Epidermal melanocyte (primary cell): ENCODE data around the gene TSSC4.
"Not testable (repeated sequence)": the region's sequence is repeated elsewhere in the genome, so short reads cannot be mapped to it uniquely, and the experiment has no call there.

Experiments used
- DNase-seq: peaks from one replicate; pipeline ENCODE4 v3.0.0; 2011; ENCODE audit warnings: low spot score; ENCODE audit not compliant: insufficient read length

Gene TSSC4

DNA sequence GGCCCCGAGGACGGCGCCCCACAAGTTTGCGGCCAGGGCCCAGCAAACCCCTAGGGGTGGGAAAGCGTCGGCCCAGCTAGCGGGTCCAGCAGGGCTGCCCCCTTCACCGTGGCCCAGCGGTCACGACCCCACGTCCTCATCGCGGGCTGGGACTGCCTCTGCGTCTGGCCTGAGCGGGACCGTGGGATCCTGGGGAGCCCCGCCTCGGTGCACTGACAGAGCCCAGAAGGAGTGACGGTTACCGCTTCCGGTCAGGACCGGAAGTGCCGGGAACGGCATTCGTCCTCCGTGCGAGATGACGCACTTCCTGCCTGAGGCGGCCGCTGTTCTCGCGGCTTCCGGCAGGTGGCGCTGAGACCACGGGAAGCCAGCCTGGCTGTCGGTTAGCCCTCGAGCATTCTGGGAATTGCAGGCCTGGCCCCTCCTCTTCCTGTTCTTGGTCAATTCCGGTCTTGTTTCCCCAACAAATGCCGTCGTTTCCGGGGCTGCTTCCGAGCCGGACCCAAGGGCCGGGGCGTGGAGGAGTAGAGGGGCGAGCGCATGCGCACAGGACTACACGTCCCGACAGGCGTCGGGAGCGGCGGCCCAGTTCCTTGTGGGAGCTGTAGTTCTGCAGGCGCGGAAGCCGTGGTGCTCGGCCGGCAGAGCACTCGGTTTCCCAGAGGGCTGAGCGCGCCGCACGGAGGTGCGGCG, at the start of gene TSSC4:
Gene TSSC4, plus strand, starts transcription at position 682 of the 693 bp plus-strand sequence. CDS start 1,884 bp downstream, outside the sequence.
- DNase-seq: peak; percentile 100

DNA sequence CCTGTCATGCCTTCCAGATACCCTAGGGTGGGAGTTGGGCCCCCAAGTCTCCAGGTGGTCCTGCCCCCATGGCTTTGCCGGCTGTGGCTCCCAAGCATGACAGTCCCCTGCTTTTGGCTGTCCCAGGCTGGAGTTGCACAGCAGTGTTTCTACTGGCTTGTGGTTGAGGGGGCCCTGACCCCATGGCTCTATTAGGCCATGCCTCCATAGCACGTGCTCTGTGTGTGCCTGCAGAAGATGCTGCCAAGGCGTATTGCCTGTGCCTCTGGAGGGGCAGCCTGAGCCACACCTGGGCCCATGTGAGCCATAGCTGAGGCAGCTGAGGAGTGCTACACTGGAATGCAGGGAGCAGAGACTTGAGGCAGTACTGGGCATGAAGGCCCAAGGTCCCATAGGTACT, 48.8 kb upstream of the TSSC4 start:
- DNase-seq: no peak

- DNase-seq: no peak
Measured at GRCh38 chr11:2352420-2352819, 48.1 kb upstream of the TSSC4 start.

DNA sequence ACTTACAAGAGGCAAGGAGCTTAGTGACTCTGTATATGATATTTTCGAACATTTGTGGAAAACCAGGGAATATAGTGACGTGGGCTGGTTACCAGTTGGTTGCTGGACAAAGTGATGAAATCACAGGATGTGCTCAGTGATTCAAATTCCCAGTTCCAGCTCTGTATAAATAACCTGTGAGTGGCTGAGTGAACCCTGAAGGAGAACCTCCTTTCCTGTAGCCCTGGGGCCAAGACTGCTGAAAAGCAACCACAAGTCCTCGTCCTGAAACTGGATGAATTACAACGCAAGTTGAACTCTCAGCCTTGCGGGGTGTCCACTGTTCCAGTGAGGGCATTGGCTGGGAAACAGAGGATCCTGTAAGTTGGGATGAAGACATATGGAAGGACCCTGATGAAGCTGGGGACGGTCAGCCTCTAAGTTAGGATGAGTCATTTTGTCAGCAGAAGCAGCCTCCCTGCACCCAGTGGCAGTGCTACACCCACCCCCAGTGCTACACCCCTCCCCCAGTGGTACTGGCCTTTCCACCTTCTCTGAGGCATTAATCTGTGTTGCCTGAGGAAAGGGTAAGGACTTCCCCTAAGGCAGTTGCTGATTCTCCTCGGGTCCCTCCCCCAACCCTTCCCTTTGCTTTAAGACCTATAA, 45.4 kb upstream of the TSSC4 start:
- DNase-seq: no peak

DNA sequence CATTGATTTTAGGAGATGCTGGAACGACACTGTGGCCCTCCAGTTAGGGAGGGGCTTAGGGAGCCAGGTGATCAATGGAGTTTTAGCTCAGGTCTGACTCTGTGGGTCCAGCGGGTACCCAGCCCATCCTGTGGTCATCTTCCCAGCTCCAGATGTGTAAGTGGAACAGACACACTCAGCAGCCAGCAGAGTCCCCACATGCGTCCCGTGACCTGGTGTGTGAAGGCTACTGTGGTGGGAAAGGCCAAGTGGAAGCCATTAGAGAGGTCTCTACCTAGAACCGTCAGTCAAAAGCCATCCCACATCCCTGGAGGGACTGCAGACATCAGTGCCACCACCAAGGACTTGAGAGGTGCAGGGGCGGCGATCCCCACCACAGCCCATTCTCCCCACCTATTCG, 43.3 kb upstream of the TSSC4 start:
- DNase-seq: no peak

GRCh38 chr11:2357651-2358050, 42.9 kb upstream of the TSSC4 start:
- DNase-seq: not testable (repeated sequence)

GRCh38 chr11:2358754-2359442, 41.7 kb upstream of the TSSC4 start:
- no peak for DNase-seq

- no peak for DNase-seq
Measured at GRCh38 chr11:2359557-2359956, 41.0 kb upstream of the TSSC4 start.

DNA sequence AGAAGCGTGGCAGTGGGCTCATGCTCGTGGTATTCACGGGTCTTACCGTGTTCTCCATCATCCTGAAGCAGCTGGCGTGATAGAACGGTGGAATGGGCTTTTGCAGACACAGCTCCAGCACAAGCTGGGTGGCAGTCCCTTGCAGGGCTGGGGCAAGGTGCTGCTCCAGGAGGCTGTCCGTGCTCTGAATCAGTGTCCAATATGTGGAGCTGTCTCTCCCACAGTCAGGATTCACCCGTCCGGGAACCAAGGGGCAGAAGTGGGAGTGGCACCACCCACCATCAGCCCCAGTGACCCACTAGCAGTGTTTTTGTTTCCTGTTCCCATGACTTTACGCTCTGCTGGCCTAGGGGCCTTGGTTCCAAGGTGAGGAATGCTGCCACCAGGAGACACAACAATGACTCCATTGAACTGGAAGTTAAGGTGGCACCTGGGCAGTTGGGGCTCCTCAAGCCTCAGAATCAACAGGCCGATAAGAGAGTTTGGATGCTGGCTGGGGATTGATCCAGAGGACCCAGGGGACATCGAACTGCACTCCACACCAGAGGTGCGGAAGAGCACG, 40.4 kb upstream of the TSSC4 start:
- no peak for DNase-seq

DNA sequence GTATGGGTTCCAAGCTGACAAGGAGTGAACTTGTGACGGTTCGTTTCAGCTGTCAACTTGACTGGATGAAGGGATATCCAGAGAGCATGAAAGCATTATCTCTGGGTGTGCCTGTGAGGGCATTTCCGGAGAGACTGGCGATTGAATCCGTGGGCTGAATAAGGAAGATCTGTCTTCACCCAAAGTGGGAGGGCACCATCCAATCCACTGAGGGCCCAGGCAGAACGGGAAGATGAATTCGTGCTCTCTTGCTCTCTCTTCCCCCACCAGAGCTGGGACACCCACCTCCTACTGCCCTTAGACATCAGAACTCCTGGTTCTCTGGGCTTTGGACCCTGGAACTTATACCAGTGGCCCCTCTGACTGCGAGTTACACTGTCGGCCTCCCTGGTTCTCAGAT, 39.0 kb upstream of the TSSC4 start:
- no peak for DNase-seq

GRCh38 chr11:2362414-2362813, 38.1 kb upstream of the TSSC4 start:
- no peak for DNase-seq

DNA sequence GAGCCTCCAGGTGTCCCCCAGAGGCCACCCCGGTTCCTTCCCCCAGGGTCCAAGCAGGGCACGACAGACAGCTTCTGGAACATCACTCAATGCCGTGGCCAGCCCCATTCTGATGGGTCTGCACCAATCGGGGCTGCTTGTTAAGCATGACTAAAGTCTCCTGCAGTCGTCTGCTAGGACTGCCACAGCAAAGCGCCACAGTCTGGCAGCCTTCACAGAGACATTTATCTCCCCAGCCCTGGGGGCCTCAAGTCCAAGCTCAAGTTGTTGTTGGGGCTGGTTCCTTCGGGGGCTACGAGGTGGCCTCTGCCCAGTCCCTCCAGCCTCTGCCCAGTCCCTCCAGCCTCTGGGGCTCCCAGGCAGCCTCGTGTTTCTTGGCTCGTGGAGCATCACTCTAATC, 37.4 kb upstream of the TSSC4 start:
- no peak for DNase-seq

DNA sequence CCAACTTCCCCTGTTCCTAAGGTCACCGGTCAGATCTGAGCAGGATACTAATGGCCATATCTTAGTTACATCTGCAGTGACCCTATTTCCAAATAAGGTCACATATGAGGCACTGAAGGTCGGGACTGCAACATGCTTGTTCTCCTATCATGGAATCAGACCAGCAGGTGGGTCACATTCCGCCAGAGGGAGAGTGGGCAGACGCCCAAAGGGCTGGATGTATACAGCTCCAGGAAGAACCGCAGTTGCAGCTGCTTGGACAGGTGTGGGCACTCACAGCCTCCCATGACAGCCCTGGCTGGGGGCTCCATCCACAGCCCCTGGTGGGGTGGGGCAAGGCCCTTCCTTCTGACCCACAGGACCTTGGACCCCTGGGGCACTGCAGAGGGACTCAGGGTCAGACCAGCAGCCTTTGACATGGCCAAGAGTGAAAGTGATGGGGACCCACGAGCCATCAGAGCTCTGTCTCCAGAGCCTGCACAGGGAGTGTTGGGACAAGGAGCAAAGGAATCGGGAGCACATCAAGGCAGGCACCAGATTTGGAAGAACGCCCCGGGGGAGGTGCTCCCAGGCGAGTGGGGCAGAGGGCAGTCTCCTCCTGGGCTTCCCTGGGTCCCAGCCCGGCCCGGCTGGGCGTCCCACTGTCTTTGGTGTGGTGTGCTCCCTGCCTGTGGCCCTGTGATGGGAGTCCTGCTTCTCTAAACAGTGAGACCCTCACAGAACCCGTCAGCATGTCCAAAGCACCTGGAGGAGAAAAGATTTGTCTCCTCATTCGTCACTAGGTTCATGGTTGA, 36.8 kb upstream of the TSSC4 start:
- no peak for DNase-seq

- not testable (repeated sequence) for DNase-seq
Measured at GRCh38 chr11:2364386-2364785, 36.2 kb upstream of the TSSC4 start.

GRCh38 chr11:2365571-2366210, 34.9 kb upstream of the TSSC4 start:
- DNase-seq: no peak

DNA sequence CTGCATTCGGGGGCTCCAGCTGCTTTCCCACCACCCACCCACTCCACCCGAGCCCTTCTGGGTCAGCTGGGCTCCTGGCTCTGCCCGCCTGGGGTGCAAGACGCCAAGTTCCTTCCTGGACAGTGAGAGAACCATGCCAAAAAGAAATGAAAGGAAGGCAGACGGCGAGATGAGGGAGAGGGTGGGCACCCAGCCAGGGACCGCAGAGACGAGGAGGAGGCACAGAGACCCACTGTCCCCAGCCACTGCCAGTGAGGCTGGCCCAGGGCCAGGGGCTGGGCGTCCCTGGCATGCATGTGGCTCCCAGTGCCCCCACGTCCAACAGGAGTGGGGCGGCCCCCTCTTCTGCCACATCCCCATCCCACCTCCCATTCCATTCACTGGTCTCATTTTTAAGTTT, 34.3 kb upstream of the TSSC4 start:
- DNase-seq: no peak

- DNase-seq: no peak
Measured at GRCh38 chr11:2366733-2367132, 33.8 kb upstream of the TSSC4 start.

DNA sequence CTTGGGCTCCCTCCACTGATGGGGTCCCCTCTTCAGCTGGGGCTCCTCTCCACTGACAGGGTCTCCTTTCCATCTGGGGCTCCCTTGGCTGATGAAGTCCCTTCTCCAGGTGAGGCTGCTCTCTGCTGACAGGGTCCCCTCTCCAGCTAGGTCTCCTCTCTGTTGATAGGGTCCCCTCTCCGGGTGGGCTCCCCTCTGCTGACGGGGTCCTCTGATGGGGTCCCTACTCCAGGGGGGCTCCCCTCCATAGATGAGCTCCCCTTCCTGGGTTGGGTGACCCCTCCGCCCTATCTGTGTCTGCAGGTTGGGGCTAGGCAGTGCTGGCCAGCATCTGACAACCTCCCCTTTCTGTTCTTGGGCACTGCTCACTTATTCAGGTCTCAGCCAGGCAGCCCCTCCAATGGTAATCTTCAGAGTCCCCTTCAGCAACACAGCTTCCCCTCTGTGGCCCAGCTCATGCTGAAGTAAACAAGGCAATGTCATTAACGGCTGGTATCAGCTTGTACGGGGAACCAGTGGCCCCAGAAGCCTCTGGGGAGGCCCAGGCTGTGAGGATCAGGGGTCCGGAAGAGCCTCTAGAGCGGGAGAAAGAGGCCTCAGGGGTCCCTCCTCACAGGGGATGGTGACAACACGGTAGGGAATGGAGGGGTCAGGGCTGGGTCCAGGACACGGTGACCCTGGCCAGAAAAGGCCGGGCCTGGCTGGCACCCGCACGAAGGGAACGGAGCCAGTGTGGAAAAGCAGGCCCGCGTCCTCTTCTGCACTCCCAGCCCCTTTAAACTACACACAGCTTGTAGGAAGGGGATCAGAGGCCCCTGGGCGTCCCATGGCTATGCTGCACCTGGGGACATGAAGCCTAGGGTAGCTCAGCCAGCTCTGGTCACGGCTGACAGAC, 33.0 kb upstream of the TSSC4 start:
- no peak for DNase-seq

DNA sequence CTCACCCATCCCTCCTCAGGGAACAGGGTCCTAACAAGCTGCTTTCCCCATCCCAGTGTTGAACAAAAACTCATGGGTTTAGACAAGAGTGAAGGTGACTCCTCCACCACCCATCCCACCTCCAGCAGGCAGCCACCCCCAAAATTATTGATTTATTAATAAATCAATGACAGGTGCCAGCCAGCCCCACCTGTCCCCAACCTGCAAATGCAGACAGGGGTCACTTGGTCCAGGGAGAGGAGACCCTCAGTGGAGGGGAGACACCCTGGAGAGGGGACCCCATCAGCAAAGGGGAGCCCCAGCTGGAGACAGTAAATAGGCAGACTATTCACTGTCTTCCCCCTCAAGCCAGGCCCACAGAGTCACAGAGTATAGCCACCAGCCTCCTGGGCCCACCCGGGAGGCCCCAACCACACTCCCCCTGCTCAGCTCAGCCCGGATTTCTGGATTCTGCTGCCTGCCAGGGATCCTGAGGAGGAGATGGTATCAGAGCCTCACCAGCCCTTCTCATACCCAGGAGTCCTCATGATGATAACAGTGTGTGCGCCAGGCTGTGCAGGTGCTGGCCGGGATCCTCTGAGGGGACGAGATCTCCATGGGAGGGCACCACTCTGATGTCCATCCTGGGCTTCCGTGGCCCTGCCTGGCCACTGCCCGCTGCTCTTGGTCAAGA, 32.2 kb upstream of the TSSC4 start:
- DNase-seq: no peak

- DNase-seq: no peak
Measured at GRCh38 chr11:2368851-2369180, 31.7 kb upstream of the TSSC4 start.
